H1 (cell line): Measurements from ENCODE around the gene OR4D6. TPM values are rescaled to one million over a fixed set of nuclear protein-coding genes. Genes with fewer than 3 reads are reported as not detected.

Experiments
- CTCF ChIA-PET: fragments of 300-600 bp; sonication (Branson Sonifier 250); formaldehyde crosslinking; loops from one replicate; lab custom pipeline; 2021; ENCODE audit not compliant: partially characterized antibody; lab: Charles Lee
- POLR2A ChIA-PET: fragments of 300-600 bp; sonication (Branson Sonifier 250); formaldehyde crosslinking; loops from one replicate; lab custom pipeline; 2021; ENCODE audit warnings: inconsistent platforms; ENCODE audit not compliant: partially characterized antibody; lab: Charles Lee
- DNase-seq, 2 experiments: peaks; one replicate each; pipeline versions ENCODE4 v3.0.0 to v3.0.0-alpha.2; 2010 to 2022; ENCODE audit warnings: low spot score in 2 of 2, low read depth in 1 of 2, mixed read lengths in 1 of 2
- FAIRE-seq: peaks from 2 replicates; lab custom pipeline; 2011; peaks lifted over from hg19 to GRCh38; lab: Jason Lieb, UNC
- H2AFZ ChIP-seq: 2 replicates; pipeline ENCODE4 v1.8.1; 2012; ENCODE audit warnings: low read length, inconsistent platforms
- H2AK5ac ChIP-seq: 2 replicates; pipeline ENCODE4 v1.6.1; 2013; ENCODE audit warnings: low read depth, low read length
- H2BK120ac ChIP-seq: replicated peaks from 2 replicates; pipeline ENCODE3; 2013; ENCODE audit warnings: low read depth, low read length, inconsistent platforms
- H2BK12ac ChIP-seq: 2 replicates; pipeline ENCODE4 v1.6.1; 2013; ENCODE audit warnings: low read depth, low read length
- H2BK15ac ChIP-seq: 2 replicates; pipeline ENCODE4 v1.6.1; 2013; ENCODE audit warnings: low read length
- H2BK20ac ChIP-seq: 2 replicates; pipeline ENCODE4 v1.6.1; 2013; ENCODE audit warnings: low read length
- H2BK5ac ChIP-seq: 2 replicates; pipeline ENCODE4 v1.6.1; 2013; ENCODE audit warnings: low read depth, low read length
- H3K14ac ChIP-seq: 2 replicates; pipeline ENCODE4 v1.6.1; 2013; ENCODE audit warnings: inconsistent platforms; ENCODE audit not compliant: insufficient read length
- H3K18ac ChIP-seq: 2 replicates; pipeline ENCODE4 v1.6.1; 2013; ENCODE audit warnings: low read length; ENCODE audit errors: extremely low read depth
- H3K23ac ChIP-seq: 2 replicates; pipeline ENCODE4 v1.6.1; 2013; ENCODE audit warnings: inconsistent platforms; ENCODE audit not compliant: insufficient read length
- H3K23me2 ChIP-seq: 2 replicates; pipeline ENCODE4 v1.6.1; 2013; ENCODE audit warnings: low read depth, low read length
- H3K27ac ChIP-seq: 2 replicates; pipeline ENCODE4 v1.6.1; 2011; ENCODE audit warnings: low read depth, low read length, inconsistent platforms
- H3K27me3 ChIP-seq, 4 experiments: replicated peaks in 1 of 4; 1 replicate in 1 of 4; 2 replicates in 3 of 4; pipeline versions ENCODE4 v1.6.1 to v1.8.1; 2011 to 2013; ENCODE audit warnings: low read length in 3 of 4, mild to moderate bottlenecking in 3 of 4, inconsistent platforms in 2 of 4, mixed read lengths in 2 of 4, moderate library complexity in 1 of 4; ENCODE audit not compliant: control insufficient read depth in 3 of 4, insufficient read depth in 3 of 4; ENCODE audit errors: extremely low read depth in 1 of 4
- H3K36me3 ChIP-seq, 4 experiments: 2 replicates each; pipeline versions ENCODE4 v1.6.1 to v1.8.1; 2011 to 2013; ENCODE audit warnings: mild to moderate bottlenecking in 4 of 4, low read length in 3 of 4, moderate library complexity in 2 of 4, control low read depth in 1 of 4, inconsistent platforms in 1 of 4; ENCODE audit not compliant: insufficient read depth in 4 of 4, control insufficient read depth in 2 of 4
- H3K4ac ChIP-seq: replicated peaks from 2 replicates; pipeline ENCODE3; 2013; ENCODE audit warnings: low read length, low read depth, mixed read lengths, inconsistent platforms; ENCODE audit not compliant: insufficient read length
- H3K4me1 ChIP-seq, 4 experiments: replicated peaks in 1 of 4; 1 replicate in 1 of 4; 2 replicates in 3 of 4; pipeline versions ENCODE4 v1.6.1 to v1.8.1; 2011 to 2013; ENCODE audit warnings: low read length in 3 of 4, inconsistent platforms in 2 of 4, mixed read lengths in 1 of 4; ENCODE audit not compliant: insufficient read depth in 4 of 4, control insufficient read depth in 3 of 4
- H3K4me2 ChIP-seq, 2 experiments: 2 replicates each; pipeline versions ENCODE4 v1.6.1 to v1.8.1; 2011 to 2013; ENCODE audit warnings: low read depth in 2 of 2, low read length in 2 of 2, control low read depth in 1 of 2, inconsistent platforms in 1 of 2, mild to moderate bottlenecking in 1 of 2; ENCODE audit not compliant: insufficient read depth in 1 of 2
- H3K4me3 ChIP-seq, 4 experiments: fragments of 200-600, 300-600 bp in 1 of 4; sonication (generic), shearing (Covaris generic), sonication (Bioruptor Twin) in 1 of 4; 2 replicates each; pipeline versions ENCODE4 v1.5.1 to v1.8.1; 2011 to 2016; ENCODE audit warnings: low read length in 4 of 4, low read depth in 3 of 4, control low read depth in 2 of 4, inconsistent platforms in 2 of 4, mild to moderate bottlenecking in 2 of 4, mixed read lengths in 1 of 4, moderate library complexity in 1 of 4; ENCODE audit not compliant: insufficient read depth in 2 of 4; ENCODE audit errors: extremely low read depth in 1 of 4
- H3K56ac ChIP-seq: replicated peaks from 2 replicates; pipeline ENCODE3; 2013; ENCODE audit warnings: low read depth, mild to moderate bottlenecking, mixed read lengths, low read length, inconsistent platforms; ENCODE audit not compliant: insufficient read length
- H3K79me1 ChIP-seq: 2 replicates; pipeline ENCODE4 v1.6.1; 2013; ENCODE audit warnings: low read depth, low read length, control low read depth
- H3K79me2 ChIP-seq, 2 experiments: 2 replicates each; pipeline versions ENCODE4 v1.6.1 to v1.8.1; 2012 to 2013; ENCODE audit warnings: low read length in 2 of 2, mild to moderate bottlenecking in 2 of 2, inconsistent platforms in 1 of 2; ENCODE audit not compliant: insufficient read depth in 2 of 2, control insufficient read depth in 1 of 2
- H3K9ac ChIP-seq, 4 experiments: replicated peaks in 1 of 4; 1 replicate in 1 of 4; 2 replicates in 3 of 4; pipeline versions ENCODE4 v1.6.1 to v1.8.1; 2011 to 2013; ENCODE audit warnings: low read depth in 3 of 4, low read length in 3 of 4, control low read depth in 2 of 4, mild to moderate bottlenecking in 2 of 4, moderate library complexity in 2 of 4, inconsistent platforms in 1 of 4; ENCODE audit errors: extremely low read depth in 1 of 4
- H3K9me3 ChIP-seq, 2 experiments: 2 replicates each; pipeline versions ENCODE4 v1.6.1 to v1.8.1; 2012 to 2013; ENCODE audit warnings: mild to moderate bottlenecking in 2 of 2, moderate library complexity in 2 of 2, control low read depth in 1 of 2, inconsistent platforms in 1 of 2, low read depth in 1 of 2, low read length in 1 of 2, mixed read lengths in 1 of 2; ENCODE audit not compliant: insufficient read depth in 2 of 2
- H4K20me1 ChIP-seq, 2 experiments: replicated peaks in 1 of 2; 2 replicates each; pipeline versions ENCODE3 to v1.8.1; 2011 to 2013; ENCODE audit warnings: inconsistent platforms in 2 of 2, low read length in 2 of 2, mild to moderate bottlenecking in 1 of 2; ENCODE audit not compliant: insufficient read depth in 2 of 2, control insufficient read depth in 1 of 2
- H4K5ac ChIP-seq: 2 replicates; pipeline ENCODE4 v1.6.1; 2013; ENCODE audit warnings: low read length, low read depth, mixed read lengths, inconsistent platforms; ENCODE audit not compliant: insufficient read length
- H4K8ac ChIP-seq: 2 replicates; pipeline ENCODE4 v1.8.0; 2013; ENCODE audit warnings: mild to moderate bottlenecking, moderate library complexity, low read length, inconsistent platforms; ENCODE audit not compliant: insufficient read depth; ENCODE audit errors: extremely low read depth
- H4K91ac ChIP-seq: replicated peaks from 2 replicates; pipeline ENCODE3; 2013; ENCODE audit warnings: low read length, mixed read lengths, inconsistent platforms; ENCODE audit not compliant: insufficient read length
- CTCF ChIP-seq, 3 experiments: IDR thresholded peaks; 1 replicate in 2 of 3; 2 replicates in 1 of 3; pipeline versions ENCODE4 v1.5.1 to v1.6.1; 2011; ENCODE audit warnings: low read length in 3 of 3, mild to moderate bottlenecking in 3 of 3, inconsistent platforms in 2 of 3, low read depth in 1 of 3, moderate library complexity in 1 of 3; ENCODE audit not compliant: insufficient read depth in 1 of 3; ENCODE audit errors: control extremely low read depth in 1 of 3
- GTF2F1 ChIP-seq: IDR thresholded peaks from 2 replicates; pipeline ENCODE4 v1.6.1; 2012; ENCODE audit warnings: low read depth, low read length, improper control_type of control experiment, borderline replicate concordance
- HDAC6 ChIP-seq: IDR thresholded peaks from one replicate; pipeline ENCODE4 v1.7.1; 2012; ENCODE audit warnings: low read depth, mild to moderate bottlenecking, inconsistent platforms, low read length, moderate library complexity
- KDM1A ChIP-seq: fragments of 200-600, 300-600 bp; sonication (generic); IDR thresholded peaks from 2 replicates; pipeline ENCODE4 v1.7.1; 2016; ENCODE audit warnings: mild to moderate bottlenecking, low read length, borderline replicate concordance
- PHF8 ChIP-seq: fragments of 200-600 bp; sonication (generic); conservative IDR thresholded peaks from 2 replicates; pipeline ENCODE4 v1.7.1; 2012; ENCODE audit warnings: low read depth, mild to moderate bottlenecking, inconsistent platforms, low read length, moderate library complexity
- POLR2A ChIP-seq, 2 experiments: IDR thresholded peaks; 1 replicate in 1 of 2; 2 replicates in 1 of 2; pipeline ENCODE4 v1.6.1; 2011; ENCODE audit warnings: low read depth in 2 of 2, low read length in 2 of 2, mild to moderate bottlenecking in 2 of 2; ENCODE audit errors: control extremely low read depth in 1 of 2
- POU5F1 ChIP-seq: IDR thresholded peaks from 2 replicates; pipeline ENCODE4 v1.6.1; 2011; ENCODE audit warnings: low read depth, mild to moderate bottlenecking, low read length, moderate library complexity
- RAD21 ChIP-seq, 2 experiments: IDR thresholded peaks in 1 of 2; conservative IDR thresholded peaks in 1 of 2; 2 replicates each; pipeline ENCODE4 v1.6.1; 2011; ENCODE audit warnings: low read depth in 2 of 2, low read length in 2 of 2, improper control_type of control experiment in 1 of 2, inconsistent platforms in 1 of 2, mild to moderate bottlenecking in 1 of 2, moderate library complexity in 1 of 2
- SAP30 ChIP-seq: fragments of 300-600 bp; sonication (generic); IDR thresholded peaks from 2 replicates; pipeline ENCODE4 v1.7.1; 2012; ENCODE audit warnings: low read length, moderate library complexity, mild to moderate bottlenecking, inconsistent platforms; ENCODE audit not compliant: insufficient read depth, insufficient replicate concordance
- SRF ChIP-seq: IDR thresholded peaks from 2 replicates; pipeline ENCODE4 v1.6.1; 2011; ENCODE audit warnings: mild to moderate bottlenecking, low read depth, low read length, moderate library complexity
- TAF7 ChIP-seq: optimal IDR thresholded peaks from 2 replicates; pipeline ENCODE3; 2011; ENCODE audit warnings: low read depth, mild to moderate bottlenecking, inconsistent platforms, low read length, moderate library complexity, borderline replicate concordance
- TCF12 ChIP-seq: IDR thresholded peaks from 2 replicates; pipeline ENCODE4 v1.6.1; 2011; ENCODE audit warnings: low read depth, mild to moderate bottlenecking, low read length
- WGBS, 2 experiments: shearing (Covaris generic) in 1 of 2; methylation state at CpG; one replicate each; pipeline versions ENCODE4 v1.1.6 to v1.1.7; 2013 to 2015; ENCODE audit warnings: low lambda C conversion rate in 2 of 2, mixed read lengths in 2 of 2, inconsistent platforms in 1 of 2, low coverage in 1 of 2, missing lambda C conversion rate in 1 of 2; ENCODE audit not compliant: insufficient replicate concordance in 2 of 2, insufficient coverage in 1 of 2, insufficient read length in 1 of 2; ENCODE audit errors: extremely low coverage in 1 of 2, missing lambda C conversion rate in 1 of 2; 5-methylcytosine and 5-hydroxymethylcytosine counted together
- polyA plus RNA-seq, 7 experiments: library from polyadenylated mRNA; depleted of rRNA in 3 of 7; stranded (reverse) in 5 of 7; unstranded in 2 of 7; fragments of >200 nt in 5 of 7; fragments of 200-250 nt in 2 of 7; gene quantifications; 1 replicate in 5 of 7; 2 replicates in 1 of 7; 4 replicates in 1 of 7; pipeline versions ENCODE4 v1.2.1 to v1.2.3, GENCODE V29; 2011 to 2013; ENCODE audit warnings: missing spikeins in 2 of 7, mixed read lengths in 2 of 7
- total RNA-seq: library from RNA; stranded (reverse); fragmentation: NEBNext Ultra II Directional; extraction: Animal tissue kit (Norgen Biotek cat#: 25700); gene quantifications from 2 replicates; pipeline ENCODE4 v1.2.1, GENCODE V29; 2021

OR4D6 gene
- total and polyA plus RNA-seq, 2 of the 8 experiments (the other 6 are each of a cell fraction or from before 2014, with no cell fraction given): not detected

GRCh38 chr11:59436169-59436568, 20.6 kb upstream of the OR4D6 start, which contains the start of gene OR5A1:
Gene OR5A1, plus strand, starts transcription at chr11:59436469. Its CDS starts 6,700 bp downstream, at chr11:59443169.
- H3K4me3 ChIP-seq: no peak within 1 kb of the TSS
- H4K5ac ChIP-seq: no peak within 1 kb of the TSS
- no peak within 1 kb of the TSS for H2BK120ac ChIP-seq
- H2AK5ac ChIP-seq: no peak within 1 kb of the TSS
- POLR2A ChIA-PET: no interaction called here
- H2BK15ac ChIP-seq: no peak within 1 kb of the TSS
- no peaks in the 10 kb centered on the region for H4K20me1 ChIP-seq
- H4K91ac ChIP-seq: no peak within 1 kb of the TSS
- H3K4ac ChIP-seq: no peak within 1 kb of the TSS
- no peaks in the 10 kb centered on the region for H3K4me1 ChIP-seq
- H3K9me3 ChIP-seq: no peaks in the 10 kb centered on the region
- H3K79me2 ChIP-seq: no peaks in the 10 kb centered on the region
- H3K4me2 ChIP-seq: no peak within 1 kb of the TSS
- no peak within 1 kb of the TSS for H3K27ac ChIP-seq
- H2AFZ ChIP-seq: no peak within 1 kb of the TSS
- H3K79me1 ChIP-seq: no peaks in the 10 kb centered on the region
- 81% methylated on average over 3 of the region's 3 CpGs; no CpG with 5 or more reads in 1 of the 2 experiments for WGBS, 2 experiments
- H3K14ac ChIP-seq: no peak within 1 kb of the TSS
- no peaks in the 10 kb centered on the region for H3K27me3 ChIP-seq
- no peak within 1 kb of the TSS for H3K9ac ChIP-seq
- H4K8ac ChIP-seq: no peak within 1 kb of the TSS
- H3K56ac ChIP-seq: no peak within 1 kb of the TSS
- FAIRE-seq (no peak), DNase-seq (no peak)
- no peak within 1 kb of the TSS for H3K23ac ChIP-seq
- CTCF ChIA-PET: interaction anchor here (0.7 to 2.1 kb wide), 7 partner anchors 12 to 265 kb away, joined by 3 to 6 read pairs (median 3); no protein-coding TSS in a partner anchor
- peaks cover 2% of the 10 kb centered on the region; the same call in 1 of the 2 replicates for H3K23me2 ChIP-seq
- no peak within 1 kb of the TSS for H2BK12ac ChIP-seq
- no peaks in the 10 kb centered on the region for H3K36me3 ChIP-seq
- no peak within 1 kb of the TSS for H3K18ac ChIP-seq
- no peak within 1 kb of the TSS for H2BK20ac ChIP-seq
- no peak within 1 kb of the TSS for H2BK5ac ChIP-seq
- TF ChIP-seq HDAC6 (no peak), TCF12 (no peak), POLR2A (IDR thresholded peaks at IDR 0.05; ENCODE audit: control extremely low read depth in 1 of 2, low read depth in 2 of 2, low read length in 2 of 2) (no peak), RAD21 (IDR thresholded peaks at IDR 0.05 in 1 of 2, conservative IDR thresholded peaks at IDR 0.05 in 1 of 2; ENCODE audit: low read depth in 2 of 2, low read length in 2 of 2) (no peak), POU5F1 (no peak), PHF8 (no peak), SRF (no peak), GTF2F1 (no peak), CTCF (IDR thresholded peaks at IDR 0.05; ENCODE audit: control extremely low read depth in 1 of 3, insufficient read depth in 1 of 3, low read depth in 1 of 3, low read length in 3 of 3) (no peak), TAF7 (no peak), SAP30 (no peak), KDM1A (no peak)
